PC-9 (cell line): Measurements from ENCODE around the gene FREM2.

ENCODE experiments used
- CTCF ChIP-seq: fragments of 200-600 bp; sonication (generic); conservative IDR thresholded peaks from 2 replicates; pipeline ENCODE4 v1.6.1; 2017; ENCODE audit warnings: mixed run types, antibody characterized with exemption, mild to moderate bottlenecking, moderate library complexity
- EZH2 ChIP-seq: fragments of 200-600 bp; sonication (generic); IDR thresholded peaks from 2 replicates; pipeline ENCODE4 v1.8.0; 2017; ENCODE audit warnings: antibody characterized with exemption, low read depth

DNA sequence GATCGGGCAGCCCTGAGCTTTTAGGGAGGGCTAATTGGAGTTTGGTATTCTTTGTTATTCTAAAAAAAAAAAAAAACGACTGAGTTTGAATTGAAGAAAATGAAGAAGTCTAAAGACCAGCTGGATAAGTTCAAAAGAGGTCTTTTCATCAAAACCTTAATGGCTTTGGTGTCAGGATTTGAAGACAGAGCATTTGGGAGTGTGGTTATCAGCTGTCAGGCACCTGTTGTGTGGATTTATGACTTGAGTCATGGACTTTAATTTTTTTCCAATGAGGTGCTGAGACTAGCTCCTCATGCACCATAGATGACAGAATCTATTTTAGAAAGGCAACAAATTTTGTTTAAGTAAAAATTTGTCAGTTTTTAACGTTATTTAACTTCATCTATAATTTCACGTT is 72.5 kb downstream of the FREM2 start:
- TF ChIP-seq CTCF, result no peak
- TF ChIP-seq EZH2, result no peak
